MM.1S (cell line): ENCODE results near the gene TMTC2.

Experiments used
- CTCF ChIP-seq: fragments of 300-600 bp; sonication (generic); IDR thresholded peaks from 2 replicates; pipeline ENCODE4 v1.5.1; 2016; ENCODE audit warnings: antibody characterized with exemption, low read length, mixed read lengths
- EZH2 ChIP-seq: fragments of 300-600 bp; sonication (generic); optimal IDR thresholded peaks from 2 replicates; pipeline ENCODE3; 2017; ENCODE audit warnings: low read depth, mild to moderate bottlenecking, antibody characterized with exemption, low read length, mixed read lengths
- EZH2phosphoT487 ChIP-seq: fragments of 300-600 bp; sonication (generic); IDR thresholded peaks from 2 replicates; pipeline ENCODE4 v1.6.1; 2018; ENCODE audit warnings: antibody characterized with exemption, low read length

- TF ChIP-seq EZH2phosphoT487 = no peak
- no peak for TF ChIP-seq CTCF
- TF ChIP-seq EZH2 = no peak
These were observed 323.6 kb downstream of the TMTC2 start for GRCh38 chr12:83010169-83010804.
